NCI-H1048 (cell line): ENCODE measurements around the gene CDCP1.
A peak's percentile ranks its signal among the peaks of the same experiment; 100 is the strongest.

Experiments
- DNase-seq: peaks from one replicate; lab custom pipeline; 2025; lab: John Stamatoyannopoulos, UW

Gene CDCP1, protein sequence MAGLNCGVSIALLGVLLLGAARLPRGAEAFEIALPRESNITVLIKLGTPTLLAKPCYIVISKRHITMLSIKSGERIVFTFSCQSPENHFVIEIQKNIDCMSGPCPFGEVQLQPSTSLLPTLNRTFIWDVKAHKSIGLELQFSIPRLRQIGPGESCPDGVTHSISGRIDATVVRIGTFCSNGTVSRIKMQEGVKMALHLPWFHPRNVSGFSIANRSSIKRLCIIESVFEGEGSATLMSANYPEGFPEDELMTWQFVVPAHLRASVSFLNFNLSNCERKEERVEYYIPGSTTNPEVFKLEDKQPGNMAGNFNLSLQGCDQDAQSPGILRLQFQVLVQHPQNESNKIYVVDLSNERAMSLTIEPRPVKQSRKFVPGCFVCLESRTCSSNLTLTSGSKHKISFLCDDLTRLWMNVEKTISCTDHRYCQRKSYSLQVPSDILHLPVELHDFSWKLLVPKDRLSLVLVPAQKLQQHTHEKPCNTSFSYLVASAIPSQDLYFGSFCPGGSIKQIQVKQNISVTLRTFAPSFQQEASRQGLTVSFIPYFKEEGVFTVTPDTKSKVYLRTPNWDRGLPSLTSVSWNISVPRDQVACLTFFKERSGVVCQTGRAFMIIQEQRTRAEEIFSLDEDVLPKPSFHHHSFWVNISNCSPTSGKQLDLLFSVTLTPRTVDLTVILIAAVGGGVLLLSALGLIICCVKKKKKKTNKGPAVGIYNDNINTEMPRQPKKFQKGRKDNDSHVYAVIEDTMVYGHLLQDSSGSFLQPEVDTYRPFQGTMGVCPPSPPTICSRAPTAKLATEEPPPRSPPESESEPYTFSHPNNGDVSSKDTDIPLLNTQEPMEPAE

DNA sequence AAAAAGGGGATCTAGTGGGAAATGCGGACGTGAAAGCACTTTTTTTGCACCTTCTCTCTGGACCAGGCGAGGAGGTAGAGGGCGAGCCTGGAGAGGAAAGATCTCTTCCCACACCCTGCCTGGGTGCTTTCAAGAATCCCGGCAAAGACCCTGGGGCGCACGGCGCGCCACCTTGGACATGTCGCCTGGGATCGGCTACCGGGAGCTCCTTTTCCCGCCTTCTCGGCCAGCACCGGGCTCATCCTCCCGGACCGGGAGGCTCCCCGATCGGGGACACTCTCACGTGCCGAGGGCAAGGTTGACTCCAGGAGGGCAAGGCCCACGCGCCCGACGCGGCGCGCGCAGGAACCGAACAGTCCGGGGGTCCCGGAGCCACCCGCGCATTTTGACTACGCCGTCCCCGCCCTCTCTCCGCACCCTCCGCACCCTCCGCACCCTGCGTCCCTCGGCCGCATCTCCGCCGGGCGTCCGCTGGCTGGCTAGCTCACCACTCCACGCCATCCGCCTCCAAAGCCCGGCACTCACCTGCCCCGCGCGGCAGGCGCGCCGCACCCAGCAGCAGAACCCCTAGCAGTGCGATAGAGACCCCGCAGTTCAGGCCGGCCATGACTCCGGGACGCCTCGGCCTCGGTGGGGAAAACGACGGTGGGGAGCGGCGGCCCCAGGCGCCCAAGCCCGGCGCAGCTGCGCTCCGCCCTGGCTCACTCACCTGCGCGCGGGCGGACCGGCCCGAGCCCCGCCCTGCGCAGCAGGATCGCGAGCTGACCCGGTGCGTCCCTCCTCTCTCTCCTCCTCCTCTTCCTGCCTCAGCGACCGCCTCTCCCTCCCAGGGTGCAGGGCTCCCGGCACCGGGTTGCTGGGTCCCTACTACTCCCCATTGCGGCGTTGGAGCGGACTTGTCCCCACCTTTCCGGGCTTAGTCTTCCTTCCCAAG lies at the start of gene CDCP1:
Gene CDCP1 (minus strand): TSS at position 698 of the 934 bp plus-strand sequence. CDS start 91 bp downstream, at position 607.
- DNase-seq, result peak; percentile 26

DNA sequence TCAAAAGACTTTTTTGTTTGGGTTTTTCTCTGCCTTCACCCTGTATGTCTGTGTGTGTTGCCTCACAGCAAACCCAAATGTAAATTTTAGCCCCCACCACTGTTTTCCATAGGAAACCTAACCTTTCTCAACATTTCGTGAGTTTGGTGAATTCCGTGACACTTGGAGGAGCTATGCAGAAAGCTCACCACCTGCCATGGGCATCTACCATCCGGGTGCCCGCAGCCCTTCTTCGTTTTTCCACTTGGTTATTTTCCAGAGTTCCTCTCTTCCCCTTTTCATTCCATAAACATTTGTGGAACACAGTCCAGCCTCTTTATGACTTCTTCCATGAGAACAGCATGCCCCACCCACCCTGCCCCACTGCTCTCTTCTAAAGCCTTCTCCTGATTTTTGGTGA lies 48.6 kb upstream of the CDCP1 start:
- no peak for DNase-seq

DNA sequence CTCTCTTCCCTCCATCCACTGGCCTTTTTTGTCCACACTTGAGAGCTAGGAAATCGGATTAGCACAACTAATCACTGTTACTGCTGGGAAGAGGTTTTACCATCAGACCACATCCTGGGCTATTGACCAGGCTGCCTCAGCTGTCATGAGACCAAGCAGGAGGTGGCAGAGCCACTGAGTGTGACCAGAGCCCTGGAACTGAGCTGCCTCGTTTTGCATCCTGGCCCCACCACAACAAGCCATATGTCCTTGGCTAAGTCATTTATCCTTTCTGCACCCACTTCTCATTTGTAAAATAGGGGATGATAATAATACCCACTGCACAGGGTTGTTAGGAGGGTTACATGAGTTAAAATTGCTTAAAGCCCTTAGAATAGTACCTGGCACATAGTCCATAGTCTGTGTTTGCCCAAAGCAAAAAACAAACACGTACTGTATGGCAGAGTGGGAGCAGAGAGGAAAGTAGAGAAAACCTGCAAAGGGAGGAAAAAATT lies 45.8 kb upstream of the CDCP1 start:
- no peak for DNase-seq

DNA sequence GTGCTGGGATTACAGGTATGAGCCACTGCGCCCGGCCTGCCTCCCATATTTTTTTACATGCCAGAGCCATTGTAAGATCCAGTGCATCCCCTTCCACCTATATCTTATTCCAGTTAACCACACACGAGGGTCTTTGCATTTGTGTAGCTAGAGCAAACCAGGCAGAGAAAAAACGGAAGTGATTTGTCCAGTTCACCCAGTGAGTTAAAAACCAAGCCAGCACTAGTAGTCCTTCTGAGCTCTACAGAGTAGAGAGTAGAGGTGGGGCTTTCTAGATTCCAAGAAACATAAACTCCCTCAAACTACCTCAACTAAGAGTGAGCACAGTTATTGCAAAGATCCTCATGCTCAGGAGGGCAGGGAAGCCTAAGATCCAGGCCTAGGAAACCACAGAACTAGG lies 45.2 kb upstream of the CDCP1 start:
- no peak for DNase-seq

DNA sequence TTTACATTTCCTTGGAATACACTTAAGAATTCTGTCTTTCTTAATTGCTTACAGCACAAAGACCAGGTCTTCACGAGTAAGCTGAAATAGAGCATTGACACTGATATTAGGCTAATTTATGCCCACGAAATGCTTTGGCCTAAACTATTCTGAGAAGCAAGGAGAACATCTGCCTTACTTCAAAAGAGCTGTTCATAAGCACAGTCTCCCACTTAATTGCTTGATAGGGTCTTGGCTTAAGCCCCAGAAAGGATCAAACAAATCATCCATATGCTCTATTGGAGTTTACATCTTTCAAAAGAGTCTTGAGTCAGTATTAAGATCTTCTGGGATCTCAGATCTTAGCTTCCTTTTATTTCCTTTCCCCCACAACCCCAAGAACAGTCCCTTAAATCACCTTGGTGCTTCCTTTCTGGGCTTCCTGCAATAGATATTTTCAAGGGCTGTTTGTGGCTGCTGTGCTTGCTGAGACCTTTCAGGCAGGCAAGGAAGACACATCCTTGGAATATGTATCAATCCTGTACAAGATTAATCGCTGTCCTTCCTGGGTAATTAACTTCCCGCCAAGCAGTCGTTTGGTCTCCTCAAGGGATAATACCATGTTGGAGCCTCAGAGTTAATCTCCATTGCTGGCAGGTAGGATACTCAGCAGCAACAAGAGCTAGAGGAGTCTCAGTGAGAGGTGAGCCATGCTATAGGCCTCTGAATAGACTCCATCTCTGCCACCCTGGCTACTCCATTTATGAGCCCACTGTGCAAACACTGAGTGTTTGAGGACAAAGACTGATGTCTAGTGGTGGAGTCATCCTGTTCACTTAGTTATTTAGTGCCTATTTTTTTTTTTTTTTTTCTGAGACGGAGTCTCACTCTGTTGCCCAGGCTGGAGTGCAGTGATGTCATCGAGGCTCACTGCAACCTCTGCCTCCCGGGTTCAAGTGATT lies 42.8 kb upstream of the CDCP1 start:
- no peak for DNase-seq

DNA sequence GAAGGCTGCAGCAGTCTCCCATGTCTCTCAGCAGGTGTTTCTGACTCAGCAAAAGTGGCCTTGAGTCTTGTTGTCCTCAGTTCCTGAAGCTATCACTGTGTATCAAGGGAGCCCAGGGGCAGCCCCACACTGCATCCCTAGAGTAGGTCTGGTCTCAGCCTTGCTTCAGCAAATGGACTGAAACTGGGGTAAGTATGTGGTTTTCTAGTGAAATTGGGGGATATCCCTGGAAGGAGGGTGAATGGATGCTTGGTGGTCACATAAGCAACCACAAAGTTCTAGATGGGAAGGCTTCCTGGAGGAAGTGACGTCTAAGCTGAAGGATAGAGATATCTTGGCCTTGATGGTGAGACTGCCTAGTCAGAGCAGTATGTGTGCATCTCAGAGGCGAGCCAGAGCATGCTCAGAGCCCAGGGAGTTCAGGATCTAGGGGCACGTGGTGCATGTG lies 41.5 kb upstream of the CDCP1 start:
- DNase-seq, result no peak

DNA sequence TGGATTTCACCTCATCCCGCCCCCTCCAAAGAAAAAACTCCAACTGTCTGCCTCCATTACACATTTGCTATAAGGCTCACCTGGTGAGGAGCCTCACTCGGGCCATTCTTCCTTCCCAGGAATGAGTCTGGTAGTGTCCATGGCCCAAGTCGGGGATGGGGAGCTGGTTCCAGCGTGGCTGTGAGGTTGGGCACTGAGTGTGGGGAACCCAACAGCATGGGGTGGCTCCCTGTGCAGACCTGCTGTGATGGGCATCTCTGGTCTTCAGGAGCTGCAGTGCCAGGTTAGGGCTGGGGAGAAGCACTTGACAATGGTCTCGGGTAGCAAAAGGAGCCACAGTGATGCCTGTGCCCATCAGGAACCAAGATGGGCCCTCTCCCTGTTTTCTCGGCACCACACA lies 40.7 kb upstream of the CDCP1 start:
- DNase-seq, result no peak

DNA sequence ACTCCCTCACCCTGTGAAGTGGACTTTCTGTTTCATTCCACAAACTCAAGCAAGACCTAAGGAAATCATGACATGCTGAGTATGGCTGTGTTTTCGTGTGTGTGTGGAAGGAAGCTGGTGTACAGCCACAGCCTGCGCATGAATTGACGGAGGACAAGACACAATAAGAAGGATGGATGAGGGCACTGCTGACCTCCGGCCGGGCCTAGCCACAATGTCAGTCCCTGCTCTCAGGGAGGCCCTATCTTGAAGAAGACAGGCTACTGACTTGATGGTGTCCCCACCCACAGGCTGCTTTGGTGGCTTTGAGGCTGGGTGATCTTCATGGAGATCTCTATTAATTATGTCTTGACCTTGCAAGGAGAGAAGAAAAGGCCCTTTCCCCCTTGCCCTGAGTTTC lies 39.3 kb upstream of the CDCP1 start:
- no peak for DNase-seq

DNA sequence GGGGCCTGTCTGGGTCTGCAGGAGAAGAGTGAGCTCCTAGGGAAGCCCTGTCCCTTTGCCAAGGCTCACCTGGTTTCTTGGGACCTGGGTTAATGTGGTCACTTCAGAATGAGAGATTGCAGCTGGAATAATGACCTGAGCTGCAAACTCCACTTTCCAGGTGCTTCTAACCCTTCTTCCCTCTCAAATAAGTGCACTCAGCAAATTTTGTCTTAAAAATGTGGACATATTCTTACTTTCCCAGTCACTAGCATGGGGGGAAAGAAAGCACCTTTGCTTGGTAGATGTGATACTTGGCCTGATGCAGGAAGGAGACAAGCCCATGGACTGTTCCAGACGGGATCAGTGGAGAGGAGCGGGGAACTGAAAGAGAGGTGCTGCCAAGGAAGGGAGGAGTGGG lies 38.9 kb upstream of the CDCP1 start:
- DNase-seq, result no peak

DNA sequence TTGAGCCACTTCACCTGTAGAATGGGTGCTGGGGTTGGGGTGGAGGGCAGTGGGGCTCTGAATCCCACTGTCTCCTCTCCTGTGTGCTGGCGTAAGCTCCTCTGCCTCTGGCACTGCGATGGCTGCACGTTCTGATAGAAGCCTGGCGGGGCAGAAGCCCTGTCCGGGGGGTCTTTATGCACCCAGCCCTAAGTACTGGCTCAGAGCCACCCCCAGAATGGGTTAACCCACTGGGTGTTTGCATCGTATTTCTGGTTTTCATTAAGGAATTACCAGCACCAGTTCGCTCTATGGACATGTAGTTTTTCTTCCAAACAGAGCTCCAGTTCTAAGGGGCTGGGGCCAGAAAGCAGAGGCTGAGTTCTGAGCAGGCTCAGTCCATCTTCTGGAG lies 37.7 kb upstream of the CDCP1 start:
- no peak for DNase-seq

DNA sequence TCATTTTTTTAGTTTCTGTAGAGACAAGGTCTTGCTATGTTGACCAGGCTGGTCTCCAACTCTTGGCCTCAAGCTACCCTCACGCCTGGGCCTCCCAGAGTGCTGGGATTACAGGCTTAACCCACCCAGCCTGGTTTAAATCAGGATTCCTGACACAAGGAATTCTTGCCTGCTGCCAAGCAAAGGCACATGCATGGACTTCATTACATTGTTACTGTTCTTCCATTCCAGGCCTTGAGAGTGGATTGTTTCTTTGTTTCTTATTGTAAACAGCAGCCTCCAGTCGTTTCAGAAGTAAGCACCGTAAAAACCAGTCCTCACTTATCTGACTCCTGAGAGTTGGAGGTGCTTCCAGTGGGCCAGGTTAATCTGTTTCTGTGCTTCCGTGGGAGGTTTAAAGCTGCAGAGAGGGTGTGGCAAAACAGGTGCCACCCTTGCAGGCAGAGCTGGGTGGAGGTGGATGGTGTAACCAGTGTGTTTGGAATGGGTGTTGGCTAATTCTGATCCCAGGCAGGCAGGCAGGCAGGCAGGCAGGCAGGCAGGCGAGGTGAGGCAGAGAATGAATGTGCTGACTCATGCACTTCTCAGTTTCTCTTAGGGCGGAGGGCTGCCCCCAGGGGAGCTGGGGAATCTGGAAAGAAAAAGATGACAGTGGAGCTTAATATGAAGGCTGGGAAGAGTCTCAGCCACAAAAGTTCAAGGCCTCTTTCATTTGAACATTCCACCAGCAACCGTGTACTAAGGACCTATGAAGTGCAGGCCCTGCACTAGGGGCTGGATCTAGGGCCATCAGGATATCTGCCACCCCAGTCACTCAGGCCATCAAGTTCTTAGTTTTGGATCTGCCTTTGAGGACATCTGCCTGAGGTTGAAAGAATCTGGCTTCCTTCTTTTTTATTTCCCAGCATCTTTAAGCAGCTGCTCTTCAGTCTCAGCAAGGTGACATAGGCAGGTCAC lies 37.0 kb upstream of the CDCP1 start:
- DNase-seq, result no peak

DNA sequence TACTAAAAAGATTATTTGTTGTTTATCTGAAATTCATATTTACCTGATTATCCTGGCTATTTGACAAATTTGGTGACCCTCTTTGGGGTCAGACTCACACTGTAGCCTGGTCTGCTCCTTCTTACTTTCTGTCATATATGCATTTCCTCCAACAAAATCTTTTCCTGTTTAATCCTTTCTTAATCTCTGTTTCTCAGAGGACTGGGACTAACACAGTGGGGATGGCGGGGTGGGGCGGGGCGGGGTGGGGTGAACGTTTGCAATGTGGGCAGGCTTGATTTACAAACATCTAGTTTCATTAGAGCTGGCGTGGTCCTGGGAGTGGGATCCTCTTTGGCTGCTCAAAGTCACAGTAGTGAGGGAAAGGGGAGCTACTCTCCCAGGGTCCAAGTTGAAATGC lies 35.3 kb upstream of the CDCP1 start:
- DNase-seq, result no peak

DNA sequence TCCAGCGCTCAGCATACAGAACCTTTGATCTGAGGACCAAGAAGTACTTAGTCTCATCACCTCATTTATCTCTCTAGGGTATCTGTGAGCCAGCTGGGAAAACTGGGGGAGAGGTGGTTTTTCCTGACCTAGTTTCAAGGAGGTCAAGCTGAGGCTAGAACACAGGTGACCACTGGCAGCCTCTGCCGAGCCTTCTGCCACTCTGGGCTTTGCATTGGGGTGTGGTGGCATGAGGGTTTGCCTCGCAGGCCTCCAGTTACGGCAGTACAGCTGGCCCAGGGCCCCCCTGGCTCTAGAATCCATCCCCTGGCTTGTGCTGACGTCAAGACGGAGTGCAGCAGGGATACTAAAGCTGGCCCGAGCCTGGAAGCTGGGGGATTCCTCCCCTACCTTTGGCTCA lies 34.7 kb upstream of the CDCP1 start:
- DNase-seq, result no peak

DNA sequence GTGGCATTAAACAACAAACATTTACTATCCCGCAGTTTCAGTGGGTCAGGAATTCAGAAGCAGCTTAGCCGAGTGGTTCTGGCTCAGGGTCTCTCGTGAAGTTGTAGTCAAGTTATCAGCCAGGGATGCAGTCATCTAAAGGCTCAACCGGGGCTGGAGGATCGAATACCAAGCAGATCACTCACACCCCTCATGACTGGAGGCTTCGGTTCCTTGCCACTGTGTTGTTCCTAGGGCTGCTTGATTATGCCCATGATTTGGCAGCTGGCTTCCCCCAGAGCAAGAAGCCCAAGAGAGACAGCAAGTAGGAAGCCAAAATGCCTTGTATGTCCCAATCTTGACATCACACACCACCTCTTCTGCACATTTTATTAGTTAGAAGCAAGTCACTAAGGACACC lies 33.9 kb upstream of the CDCP1 start:
- DNase-seq, result no peak

DNA sequence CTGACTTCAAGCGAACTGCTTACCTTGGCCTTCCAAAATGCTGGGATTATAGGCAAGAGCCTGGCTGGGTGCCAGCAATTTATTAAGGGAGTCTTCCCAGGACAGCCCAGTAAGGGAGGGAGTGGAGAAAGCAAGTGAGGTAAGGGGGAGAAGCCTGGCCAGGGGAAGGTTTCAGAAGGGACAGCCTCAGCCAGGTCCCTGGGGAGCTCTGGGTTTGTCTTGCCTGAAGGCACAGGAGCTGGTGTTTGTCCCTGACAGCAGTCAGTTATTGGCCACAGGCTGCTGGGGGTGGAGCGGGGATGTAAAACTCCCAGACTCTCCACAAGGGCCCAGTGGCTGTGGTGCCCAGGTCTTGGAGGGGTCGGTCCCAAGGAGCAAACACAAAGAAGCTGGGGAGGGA lies 33.0 kb upstream of the CDCP1 start:
- DNase-seq, result no peak

DNA sequence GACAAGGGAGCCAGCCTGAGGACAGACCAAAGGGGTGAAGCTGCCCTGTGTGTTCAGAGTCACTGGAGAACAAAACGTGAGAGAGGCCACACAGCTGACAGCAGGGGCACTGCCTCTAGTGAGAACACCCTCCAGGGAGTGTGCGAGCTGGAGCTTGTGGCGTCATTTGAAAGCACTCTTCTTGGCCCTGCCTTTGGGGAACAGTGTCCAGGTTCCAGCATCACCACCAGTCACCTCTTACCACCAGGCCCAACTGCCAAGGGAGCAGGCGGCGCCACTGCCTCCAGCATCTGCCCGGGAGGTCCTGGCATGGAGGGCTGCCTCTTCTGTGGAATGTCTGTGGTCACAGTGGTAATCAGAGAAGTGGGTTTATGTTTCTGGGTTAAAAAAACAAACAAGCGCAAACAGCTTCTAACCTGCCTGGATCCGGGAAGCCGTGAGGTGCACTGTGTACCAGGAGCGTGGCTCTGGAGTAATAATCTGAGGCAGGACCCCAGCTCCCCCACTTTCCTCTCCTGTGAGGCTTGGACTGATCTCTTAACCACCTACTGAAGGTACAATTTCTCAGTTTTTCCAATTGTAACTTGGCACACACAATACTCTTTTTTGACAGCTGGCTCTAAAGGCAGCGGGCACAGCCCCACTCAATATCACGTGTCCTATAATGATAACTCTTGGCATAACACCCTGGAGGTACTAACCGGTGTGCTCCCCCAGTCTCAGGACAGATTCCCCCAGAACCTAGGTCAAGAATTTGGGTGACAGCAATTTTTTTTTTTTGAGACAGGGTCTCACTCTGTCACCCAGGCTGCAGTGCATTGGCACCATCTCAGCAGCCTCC lies 32.2 kb upstream of the CDCP1 start:
- no peak for DNase-seq

DNA sequence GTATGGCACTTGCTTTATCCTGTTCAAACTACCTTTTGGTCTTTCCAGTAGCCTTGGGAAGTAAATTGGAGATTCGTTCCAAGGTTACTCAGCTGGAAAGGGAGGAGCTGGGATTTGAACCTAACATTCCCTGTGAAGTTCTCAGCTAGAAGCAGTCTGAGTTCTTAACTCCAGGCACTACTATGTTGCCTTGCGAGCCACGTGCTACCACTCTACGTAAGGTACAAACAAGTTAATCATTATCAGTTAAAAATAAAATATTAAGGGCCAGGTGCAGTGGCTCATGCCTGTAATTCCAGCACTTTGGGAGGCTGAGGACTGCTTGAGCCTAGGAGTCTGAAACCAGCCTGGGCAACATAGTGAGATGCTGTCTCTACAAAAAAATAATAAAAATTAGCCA lies 30.7 kb upstream of the CDCP1 start:
- DNase-seq, result no peak

DNA sequence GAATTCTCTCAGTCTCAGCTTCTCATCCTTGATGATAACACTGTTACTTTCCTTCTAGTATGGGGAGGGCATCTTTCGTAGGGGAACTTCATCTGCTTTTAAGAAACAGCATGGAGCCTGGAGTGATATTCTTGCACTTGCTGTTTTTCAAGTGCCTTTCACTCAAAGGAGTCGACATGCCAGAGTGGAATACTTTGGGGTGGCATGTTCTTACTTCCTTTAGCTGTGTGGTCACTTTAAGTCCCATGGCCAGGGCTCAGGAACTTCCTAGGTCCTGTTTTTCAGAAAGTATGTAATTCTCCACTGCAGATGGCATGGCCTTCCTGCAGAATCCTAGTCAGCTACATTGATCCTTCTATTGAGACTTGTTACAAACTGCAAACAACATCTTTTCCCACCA lies 28.1 kb upstream of the CDCP1 start:
- DNase-seq, result no peak

DNA sequence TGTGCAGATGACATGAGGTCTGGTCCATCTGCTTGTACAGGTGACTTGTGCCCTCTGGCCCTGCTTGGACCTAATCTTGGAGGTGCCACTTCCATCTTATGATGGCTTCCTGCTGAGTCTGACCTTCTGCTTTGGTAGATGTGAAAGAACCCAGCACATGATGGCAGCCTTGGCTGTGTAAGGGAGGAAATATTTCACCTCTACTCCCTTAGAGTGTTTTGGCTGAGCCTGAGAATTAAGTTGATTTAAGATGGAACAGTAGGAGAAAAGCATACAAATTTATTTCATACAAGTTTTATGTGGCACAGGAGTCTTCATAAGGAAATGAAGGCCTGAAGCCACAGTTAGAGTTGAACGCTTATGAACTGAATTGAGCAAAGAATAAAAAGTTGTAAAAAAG lies 27.6 kb upstream of the CDCP1 start:
- DNase-seq, result no peak
